Measurements from ENCODE around the gene IGFALS. TPM values are rescaled to one million over a fixed set of nuclear protein-coding genes. Genes with fewer than 3 reads are reported as not detected.
"Not testable (repeated sequence)": the region's sequence is repeated elsewhere in the genome, so short reads cannot be mapped to it uniquely, and the experiment has no call there.

The IGFALS gene
- total RNA-seq, 1 donor from 2014 or later = not detected

DNA sequence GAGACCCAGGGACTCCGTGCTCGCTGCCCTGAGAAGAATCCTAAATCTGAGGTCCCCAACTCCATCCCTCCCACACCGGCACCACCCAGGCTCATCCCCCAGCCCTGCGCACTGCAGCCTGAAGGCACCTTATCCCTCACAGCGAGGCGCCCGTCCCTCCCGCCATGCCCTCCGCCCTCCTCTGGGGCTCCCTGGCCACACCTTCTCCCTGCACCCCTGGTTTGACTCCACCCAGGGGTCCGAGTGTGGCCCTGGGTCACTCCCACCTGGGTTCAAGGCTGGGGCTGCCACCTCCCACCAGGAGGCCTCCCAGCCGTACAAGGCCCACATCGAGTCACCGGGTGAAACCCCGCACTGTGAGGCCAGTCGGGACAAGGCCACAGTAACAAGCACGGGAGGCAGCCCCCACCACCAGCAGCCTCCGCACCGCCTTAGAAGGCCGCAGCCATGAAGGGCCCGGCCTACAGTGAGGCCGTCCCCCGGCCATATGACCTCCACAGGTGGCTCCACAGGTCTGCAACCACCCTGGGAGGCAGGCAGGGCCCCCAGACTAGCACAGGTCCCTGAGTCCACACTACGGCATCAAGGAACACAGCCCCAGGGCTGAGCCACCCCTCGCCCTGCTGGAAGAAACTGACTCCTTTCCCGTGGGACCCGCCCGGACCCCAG is 24.8 kb upstream of the IGFALS start:
- DNase-seq (ENCODE audit: low read depth, low spot score) = no peak

DNA sequence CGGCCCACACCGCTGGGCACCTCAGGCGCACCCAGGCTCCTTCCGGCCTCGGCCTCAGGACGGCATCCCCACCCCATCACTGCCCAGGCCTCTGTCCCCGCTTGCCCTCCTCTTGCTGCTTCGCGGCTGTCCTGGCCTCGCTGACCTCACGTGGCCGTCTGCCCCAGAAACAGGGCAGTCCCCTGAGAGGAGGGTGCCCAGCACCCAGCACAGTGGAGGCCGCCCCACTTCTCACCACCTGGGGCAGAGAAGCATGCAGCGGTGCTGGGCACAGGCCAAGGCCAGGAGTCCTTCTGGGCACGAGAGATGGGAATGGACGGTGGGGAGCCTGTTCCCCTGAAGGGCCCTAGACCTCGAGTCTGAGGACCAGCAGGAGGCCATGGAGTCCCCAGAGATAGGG is 24.2 kb upstream of the IGFALS start:
- DNase-seq (ENCODE audit: low read depth, low spot score) = no peak

GRCh38 chr16:1817276-1817589 is 23.7 kb upstream of the IGFALS start:
- DNase-seq (ENCODE audit: low read depth, low spot score) = no peak

DNA sequence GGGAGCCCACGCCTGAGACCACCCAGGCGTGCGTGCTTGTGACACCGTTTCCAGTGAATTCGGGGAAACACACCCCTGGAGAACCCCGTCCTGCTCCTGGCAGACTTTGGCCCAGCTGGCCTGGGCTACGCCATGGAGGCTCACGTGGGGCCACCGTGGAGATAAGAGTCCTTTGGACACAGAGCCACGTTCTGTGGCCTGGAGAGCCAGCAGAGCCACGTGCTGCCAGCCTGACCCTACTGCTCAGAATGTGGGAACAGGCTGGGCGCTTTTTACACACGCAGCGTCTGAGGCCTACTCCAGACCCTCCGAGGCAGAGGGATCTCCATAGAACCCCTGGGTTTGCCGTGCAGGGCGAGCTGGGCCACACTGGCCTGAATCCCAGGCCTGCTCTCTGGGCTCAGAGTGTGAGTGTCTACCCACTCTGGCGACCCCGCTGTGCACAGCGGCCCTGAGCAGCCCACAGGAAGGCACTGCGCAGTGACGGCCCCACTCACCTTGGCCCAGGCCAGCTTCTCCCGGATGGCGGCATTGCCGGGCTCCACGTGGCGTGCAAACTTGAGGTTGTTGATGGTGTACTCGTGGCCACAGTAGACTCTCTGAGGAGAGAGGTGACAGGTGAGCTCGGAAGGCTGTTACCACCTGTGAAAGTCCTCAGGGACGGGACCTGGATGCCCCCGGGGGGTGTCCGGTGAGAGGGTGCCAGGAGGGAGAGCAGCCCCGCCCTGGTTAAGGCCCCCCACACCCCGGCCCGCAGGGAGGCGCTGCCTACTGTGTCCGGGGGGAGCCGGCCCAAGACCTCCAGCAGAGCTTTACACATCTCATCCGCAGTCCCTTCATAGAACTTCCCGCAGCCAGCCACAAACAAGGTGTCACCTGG is 23.1 kb upstream of the IGFALS start:
- DNase-seq (ENCODE audit: low read depth, low spot score) = no peak

DNA sequence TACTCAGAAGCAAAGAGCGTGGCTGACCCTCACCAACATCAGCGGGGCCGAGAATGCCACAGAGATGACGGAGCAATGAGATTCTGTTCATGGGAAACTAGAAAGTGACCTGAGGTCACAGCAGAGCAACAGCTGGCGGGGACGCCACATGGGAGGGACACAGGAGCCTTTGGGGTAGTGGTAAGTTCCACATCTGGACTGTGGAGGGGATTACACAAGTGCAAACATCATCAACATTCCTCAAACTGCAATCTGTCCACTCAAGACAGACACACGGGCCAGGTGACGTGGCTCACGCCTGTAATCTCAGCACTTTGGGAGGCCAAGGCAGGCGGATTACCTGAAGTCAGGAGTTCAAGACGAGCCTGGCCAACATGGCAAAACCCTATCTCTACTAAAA is 22.0 kb upstream of the IGFALS start:
- DNase-seq (ENCODE audit: low read depth, low spot score) = no peak

GRCh38 chr16:1812732-1813163 is 19.2 kb upstream of the IGFALS start:
- peak; percentile 33 for DNase-seq (ENCODE audit: low read depth, low spot score)

DNA sequence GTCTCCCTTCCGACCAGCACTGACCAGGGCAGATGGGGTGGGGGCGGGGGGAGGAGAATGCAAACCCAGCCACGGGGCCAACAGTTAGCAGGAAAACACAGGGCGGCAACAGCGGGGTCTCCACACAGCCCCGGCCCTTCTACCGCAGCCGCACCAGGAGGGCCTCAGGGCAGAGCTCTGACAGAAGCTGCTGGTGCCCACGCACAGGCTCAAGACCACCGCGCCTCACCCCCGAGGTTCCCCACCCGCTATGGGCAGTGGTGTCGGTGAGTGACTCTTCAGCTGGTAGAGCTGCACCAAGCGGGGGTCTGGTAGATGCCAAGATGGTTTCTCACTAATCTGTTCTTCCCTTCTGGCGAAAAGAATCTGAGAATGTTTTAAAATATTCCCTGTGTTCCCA is 17.0 kb upstream of the IGFALS start:
- no peak for DNase-seq (ENCODE audit: low read depth, low spot score)

DNA sequence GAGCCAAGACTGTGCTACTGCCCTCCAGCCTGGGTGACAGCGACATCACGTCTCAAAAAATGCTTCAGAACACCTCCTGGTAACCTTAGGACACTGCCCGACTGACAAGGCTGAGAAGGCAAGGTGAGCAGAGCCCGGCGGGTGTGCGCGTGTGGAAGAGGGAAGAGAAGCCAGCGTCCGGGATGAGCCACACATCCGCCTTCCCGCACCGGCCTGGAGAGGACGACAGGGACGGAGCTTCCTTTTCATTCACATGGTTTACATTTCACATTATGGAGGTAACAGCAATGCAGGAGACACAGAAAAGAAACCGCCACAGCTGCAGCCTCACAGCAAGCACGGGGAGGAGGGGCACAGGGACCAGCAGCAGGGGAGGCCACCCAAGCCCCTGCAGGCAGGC is 16.6 kb upstream of the IGFALS start:
- DNase-seq (ENCODE audit: low read depth, low spot score) = no peak

- no peak for DNase-seq (ENCODE audit: low read depth, low spot score)
Measured at GRCh38 chr16:1809281-1809801, 15.8 kb upstream of the IGFALS start.

- no peak for DNase-seq (ENCODE audit: low read depth, low spot score)
Measured at GRCh38 chr16:1808691-1809090, 15.2 kb upstream of the IGFALS start.

DNA sequence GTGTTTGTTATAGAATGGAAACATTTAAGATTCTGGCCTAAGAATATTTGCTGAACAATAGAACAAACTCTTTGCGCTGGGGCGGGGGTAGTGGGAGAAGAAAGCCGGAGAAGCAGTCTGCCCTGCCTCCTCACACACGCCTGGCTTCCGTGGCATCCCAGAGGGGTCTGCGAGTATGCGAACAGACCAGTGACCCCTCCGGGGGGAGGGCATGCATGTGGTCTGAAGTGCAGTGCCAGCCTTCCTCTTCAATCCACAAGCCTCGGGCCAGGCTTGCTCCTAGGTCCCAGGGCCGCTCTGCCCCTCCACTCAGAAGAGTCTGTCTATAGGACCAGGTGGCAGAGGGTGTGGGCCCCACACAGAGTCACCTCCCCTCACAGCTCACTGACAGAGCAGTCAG is 14.1 kb upstream of the IGFALS start:
- DNase-seq (ENCODE audit: low read depth, low spot score) = no peak

DNA sequence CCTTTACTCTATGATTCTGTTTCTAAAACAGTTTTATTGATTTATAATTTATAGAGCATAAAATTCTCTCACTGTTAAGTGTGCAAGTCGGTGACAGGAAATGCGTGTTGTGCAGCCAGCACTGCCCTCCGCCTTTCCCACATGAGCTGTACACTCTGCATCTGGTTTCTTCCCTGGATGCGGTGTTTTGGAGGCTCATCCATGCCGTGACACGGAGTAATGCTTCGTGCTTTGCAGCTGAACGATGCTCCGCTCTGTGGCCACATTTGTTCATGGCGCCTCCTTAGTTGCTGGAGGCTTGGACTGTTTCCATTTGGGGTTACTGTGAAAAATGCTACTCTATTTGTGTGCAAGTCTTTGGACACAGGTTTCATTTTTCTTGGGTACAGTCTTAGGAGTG is 7.2 kb upstream of the IGFALS start:
- DNase-seq (ENCODE audit: low read depth, low spot score) = no peak

GRCh38 chr16:1799263-1799662 is 5.8 kb upstream of the IGFALS start:
- DNase-seq (ENCODE audit: low read depth, low spot score) = not testable (repeated sequence)

- DNase-seq (ENCODE audit: low read depth, low spot score) = no peak
Measured at GRCh38 chr16:1794908-1795666, 1.6 kb upstream of the IGFALS start.

- DNase-seq (ENCODE audit: low read depth, low spot score) = no peak
Measured at GRCh38 chr16:1794221-1794871, 841 bp upstream of the IGFALS start.

DNA sequence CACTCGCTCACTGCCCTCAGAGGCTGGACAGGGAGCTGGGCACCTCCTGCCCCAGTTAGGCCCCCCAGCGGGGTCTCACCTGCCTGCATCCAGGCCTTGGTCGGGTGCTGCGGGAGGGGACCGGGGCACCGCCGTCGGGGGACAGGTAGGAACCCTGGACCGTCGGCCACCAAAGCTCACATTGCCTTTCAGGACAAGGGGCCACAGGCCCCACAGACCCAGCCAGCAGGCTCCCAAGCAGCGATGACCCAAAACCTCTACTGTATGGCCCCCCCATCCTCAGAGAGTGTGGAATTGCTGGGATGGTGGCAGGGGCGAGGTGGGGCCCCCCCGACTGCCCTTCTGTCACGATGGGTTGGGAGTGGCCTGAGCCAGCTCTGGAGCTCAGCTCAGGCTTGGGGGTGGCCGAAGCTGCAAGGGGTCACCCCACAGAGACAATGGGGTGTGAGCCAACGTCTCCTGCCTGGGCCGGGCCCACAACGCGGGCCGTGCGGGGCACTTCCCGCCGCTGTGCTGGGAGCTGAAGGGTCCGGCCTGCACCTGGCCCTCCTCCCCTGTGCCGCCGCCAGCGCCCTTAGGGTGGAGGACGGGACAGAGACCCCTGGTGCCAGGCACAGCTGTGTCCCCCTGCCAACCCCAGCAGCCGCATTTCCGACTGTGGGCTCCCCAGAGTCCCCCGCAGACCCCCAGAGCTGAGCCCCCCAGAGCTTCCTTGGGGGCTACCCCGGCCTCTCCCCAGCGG is 498 bp downstream of the IGFALS start:
- no peak for DNase-seq (ENCODE audit: low read depth, low spot score)

- DNase-seq (ENCODE audit: low read depth, low spot score) = no peak
Measured at GRCh38 chr16:1791943-1792812, 1.3 kb downstream of the IGFALS start.

DNA sequence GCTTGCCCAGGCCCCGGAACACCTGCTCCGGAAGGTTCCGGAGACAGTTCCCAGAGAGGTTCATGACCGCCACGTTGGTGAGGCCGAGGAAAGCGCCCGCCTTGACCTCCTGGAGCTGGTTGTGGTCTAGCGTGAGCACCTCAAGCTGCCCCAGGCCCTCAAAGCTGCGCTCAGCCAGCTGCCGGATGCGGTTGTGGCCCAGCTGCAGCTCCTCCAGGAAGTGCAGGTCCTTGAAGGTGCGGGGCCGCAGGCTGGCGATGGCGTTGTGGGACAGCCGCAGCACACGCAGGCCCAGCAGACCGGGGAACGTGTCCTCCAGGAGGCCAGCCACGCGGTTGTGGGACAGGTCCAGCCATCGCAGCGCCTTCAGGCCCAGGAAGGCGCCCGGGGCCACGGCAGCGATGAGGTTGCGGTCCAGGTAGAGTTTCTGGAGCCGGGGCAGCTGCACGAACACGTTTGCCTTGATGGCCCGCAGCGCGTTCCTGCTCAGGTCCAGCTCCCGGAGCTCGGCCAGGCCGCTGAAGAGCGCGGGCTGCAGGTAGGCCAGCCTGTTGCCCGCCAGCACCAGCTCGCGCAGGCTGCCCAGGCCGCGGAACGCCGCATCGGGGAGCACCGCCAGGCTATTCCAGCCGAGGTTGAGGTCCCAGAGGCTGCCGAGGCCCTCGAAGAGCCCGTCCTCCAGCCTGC is 2.1 kb downstream of the IGFALS start:
- DNase-seq (ENCODE audit: low read depth, low spot score) = no peak

DNA sequence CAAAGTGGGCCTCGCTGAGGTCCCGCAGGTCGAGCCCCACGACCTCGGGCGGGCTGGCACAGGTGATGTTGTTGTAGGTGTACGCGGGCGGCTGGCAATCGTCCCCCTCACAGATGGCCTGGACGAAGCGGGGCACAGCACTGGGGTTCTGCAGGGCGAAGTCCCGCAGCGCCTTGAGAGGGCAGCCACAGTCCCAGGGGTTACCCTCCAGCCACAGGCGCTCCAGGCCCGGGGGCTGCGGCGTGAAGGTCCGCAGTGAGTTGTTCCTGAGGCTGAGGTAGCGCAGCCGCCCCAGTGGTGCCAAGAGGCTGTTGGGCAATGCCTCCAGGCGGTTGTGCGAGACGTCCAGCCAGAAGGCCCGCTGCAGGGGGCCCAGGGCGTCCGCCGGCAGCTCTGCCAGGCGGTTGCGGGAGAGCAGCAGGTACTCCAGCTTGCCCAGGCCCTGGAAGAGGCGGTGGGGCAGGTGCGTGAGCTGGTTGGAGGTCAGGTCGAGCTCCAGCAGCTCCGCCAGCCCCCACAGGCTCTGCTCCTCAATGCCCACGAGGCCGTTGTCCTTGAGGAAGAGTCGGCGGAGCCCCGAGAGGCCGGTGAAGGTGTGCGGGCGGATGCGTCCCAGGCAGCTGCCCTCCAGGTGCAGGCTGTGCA is 2.8 kb downstream of the IGFALS start:
- no peak for DNase-seq (ENCODE audit: low read depth, low spot score)
